ENCODE measurements around the gene RNU6-9. TPM values are rescaled to one million over a fixed set of nuclear protein-coding genes. Genes with fewer than 3 reads are reported as not detected.
A peak's percentile ranks its signal among the peaks of the same experiment; 100 is the strongest.

RNU6-9 gene
- total RNA-seq, 1 experiment from 2014 or later = not detected

- TF ChIP-seq ZNF281 (CRISPR knock-in tag; IDR thresholded peaks at IDR 0.05) = no peak
- no peak for TF ChIP-seq PREB (CRISPR knock-in tag; IDR thresholded peaks at IDR 0.05; ENCODE audit: borderline replicate concordance)
- no peak for TF ChIP-seq ERG (CRISPR knock-in tag; IDR thresholded peaks at IDR 0.05)
- TF ChIP-seq ATF1 (CRISPR knock-in tag; IDR thresholded peaks at IDR 0.05) = 0 out of 2 replicates have a peak, but pooled peaks have one; percentile 37
- no peak for TF ChIP-seq ZNF512 (CRISPR knock-in tag; IDR thresholded peaks at IDR 0.05; ENCODE audit: borderline replicate concordance)
Measured at GRCh38 chr19:917323-918151, 24.3 kb downstream of the RNU6-9 start, which contains the start of gene KISS1R (continued).

- DNase-seq (ENCODE audit: low spot score) (no peak), ATAC-seq (no peak)
- Mint-ChIP-seq H3K4me1 (peaks cover 5% of the 10 kb centered on the region), H3K27me3 (ENCODE audit: low read depth) (peaks cover 76% of the 10 kb centered on the region), H3K4me3 (peak overlapping the region; percentile 75), H3K36me3 (no peaks in the 10 kb centered on the region), H3K27ac (no peak overlapping the region), H3K9me3 (no peaks in the 10 kb centered on the region)
- no peak for TF ChIP-seq ZBTB21 (CRISPR knock-in tag; IDR thresholded peaks at IDR 0.05; ENCODE audit: borderline replicate concordance)
- TF ChIP-seq ETV6 (CRISPR knock-in tag; IDR thresholded peaks at IDR 0.05) = no peak
- no peak for TF ChIP-seq FOXP4 (CRISPR knock-in tag; IDR thresholded peaks at IDR 0.05)
- TF ChIP-seq ZBTB43 (CRISPR knock-in tag; IDR thresholded peaks at IDR 0.05) = no peak
- no peak for TF ChIP-seq MXD4 (CRISPR knock-in tag; IDR thresholded peaks at IDR 0.05; ENCODE audit: borderline replicate concordance)
- no peak for TF ChIP-seq RELA (CRISPR knock-in tag; IDR thresholded peaks at IDR 0.05; ENCODE audit: borderline replicate concordance)
- no peak for TF ChIP-seq ZNF138 (CRISPR knock-in tag; conservative IDR thresholded peaks at IDR 0.05)
- no peak for TF ChIP-seq E2F5 (CRISPR knock-in tag; IDR thresholded peaks at IDR 0.05)
- TF ChIP-seq ZNF396 (CRISPR knock-in tag; IDR thresholded peaks at IDR 0.05; ENCODE audit: borderline replicate concordance) = no peak
- TF ChIP-seq ESRRA (CRISPR knock-in tag; IDR thresholded peaks at IDR 0.05; ENCODE audit: borderline replicate concordance) = no peak
- TF ChIP-seq PRDM15 (CRISPR knock-in tag; IDR thresholded peaks at IDR 0.05) = no peak
- no peak for TF ChIP-seq MYBL2 (CRISPR knock-in tag; IDR thresholded peaks at IDR 0.05)
- TF ChIP-seq ZNF232 (CRISPR knock-in tag; IDR thresholded peaks at IDR 0.05) = no peak
- ChIA-PET POLR2A (no interaction called here), CTCF (interaction anchor here (1.1 to 2.8 kb wide), 6 partner anchors 46 to 184 kb away, joined by 3 to 18 read pairs (median 8); no protein-coding TSS in a partner anchor)
Measured at GRCh38 chr19:918152-918437, 24.8 kb downstream of the RNU6-9 start.

Data from WTC11 (cell line).